Activated CD8-positive, alpha-beta memory T cell treated with anti-CD3 and anti-CD28 coated beads, Interleukin-2, amount 50 U/mL, for 1 hour (primary cell): Measurements from ENCODE around the gene ILDR2.
"Not testable (repeated sequence)": the region's sequence is repeated elsewhere in the genome, so short reads cannot be mapped to it uniquely, and the experiment has no call there.

Source experiments
- DNase-seq: peaks from one replicate; pipeline ENCODE4 v3.0.0-alpha.2; 2020; ENCODE audit errors: extremely low read depth

The ILDR2 gene

GRCh38 chr1:166888373-166889111, 86.8 kb downstream of the ILDR2 start:
- DNase-seq = no peak

GRCh38 chr1:166884971-166885370, 90.4 kb downstream of the ILDR2 start:
- DNase-seq = no peak

GRCh38 chr1:166884040-166884642, 91.2 kb downstream of the ILDR2 start:
- DNase-seq = no peak

- no peak for DNase-seq
These were observed 92.4 kb downstream of the ILDR2 start for GRCh38 chr1:166882893-166883292.

GRCh38 chr1:166878173-166878917, 97.0 kb downstream of the ILDR2 start:
- not testable (repeated sequence) for DNase-seq

- DNase-seq = no peak
These were observed 98.9 kb downstream of the ILDR2 start for GRCh38 chr1:166876540-166876838.

- DNase-seq = peak; percentile 97
These were observed 99.4 kb downstream of the ILDR2 start, which contains the start of gene TADA1 for GRCh38 chr1:166875734-166876539. Gene TADA1, minus strand, starts transcription at chr1:166876264. Its CDS starts 31 bp downstream, at chr1:166876233.

- DNase-seq = no peak
These were observed 100.0 kb downstream of the ILDR2 start for GRCh38 chr1:166875302-166875733.

GRCh38 chr1:166874464-166874863, 100.9 kb downstream of the ILDR2 start:
- no peak for DNase-seq

- DNase-seq = no peak
These were observed 104.8 kb downstream of the ILDR2 start for GRCh38 chr1:166870584-166870983.

GRCh38 chr1:166869318-166870099, 105.8 kb downstream of the ILDR2 start:
- DNase-seq = no peak

GRCh38 chr1:166868639-166869038, 106.7 kb downstream of the ILDR2 start:
- no peak for DNase-seq

GRCh38 chr1:166865926-166866325, 109.4 kb downstream of the ILDR2 start:
- DNase-seq = no peak

- DNase-seq = no peak
These were observed 115.7 kb downstream of the ILDR2 start for GRCh38 chr1:166859597-166859996.

GRCh38 chr1:166858726-166859419, 116.5 kb downstream of the ILDR2 start:
- DNase-seq = no peak
